Measurements from ENCODE around the gene BRICD5. TPM values are rescaled to one million over a fixed set of nuclear protein-coding genes. Genes with fewer than 3 reads are reported as not detected.

The BRICD5 gene
- total and polyA plus RNA-seq, 2 experiments from 2014 or later = 6.2 to 9.9 TPM

DNA sequence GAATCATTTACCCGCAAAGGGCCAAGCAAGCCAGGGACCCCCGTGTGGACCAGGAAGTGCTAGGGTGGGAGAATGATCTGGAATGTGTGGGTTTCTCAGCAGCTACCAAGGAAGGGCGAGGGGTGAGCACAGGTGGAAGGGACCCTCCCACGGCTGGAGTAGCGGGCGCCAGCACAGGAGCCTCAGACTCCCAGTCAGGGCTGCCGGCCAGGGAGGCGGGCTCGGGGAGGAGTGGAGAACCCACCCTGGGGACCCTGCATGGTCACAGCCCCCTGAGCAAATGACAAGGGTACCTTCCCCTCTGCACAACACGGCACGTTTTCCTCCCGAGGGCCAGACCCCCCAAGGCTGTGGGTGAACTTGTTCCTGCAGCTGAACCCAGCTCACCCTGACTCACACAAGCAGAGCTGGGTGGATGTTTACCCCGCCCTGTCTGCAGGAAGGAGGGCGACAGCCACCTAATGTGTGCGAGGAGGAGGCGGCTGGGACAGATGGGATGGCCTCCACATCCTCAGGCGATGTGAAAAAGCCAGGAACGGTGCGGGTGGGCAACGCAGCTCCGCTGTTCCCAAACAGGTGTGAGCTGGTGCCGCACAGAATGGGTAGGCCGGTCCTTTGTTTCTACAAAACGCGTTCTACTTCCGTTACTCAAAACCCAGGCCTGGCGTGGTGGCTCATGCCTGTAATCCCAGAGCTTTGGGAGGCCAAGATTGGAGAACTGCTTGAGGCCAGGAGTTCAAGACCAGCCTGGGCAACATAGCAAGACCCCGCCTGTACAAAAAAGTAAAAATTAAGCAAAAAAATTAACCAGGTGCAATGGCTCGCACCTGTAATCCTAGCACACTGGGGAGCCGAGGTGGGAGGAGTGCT lies 34.5 kb upstream of the BRICD5 start:
- no peak for DNase-seq (ENCODE audit: low spot score)
- 96% methylated on average over 30 of the region's 30 CpGs for WGBS (ENCODE audit: low lambda C conversion rate, missing lambda C conversion rate)
- Histone ChIP-seq H3K4me2 (no peak overlapping the region), H3K4me3 (no peak overlapping the region), H3K9me2 (replicated peaks; ENCODE audit: insufficient read depth) (no peaks in the 10 kb centered on the region), H3K9me3 (ENCODE audit: low read depth) (no peaks in the 10 kb centered on the region), H3K27me3 (no peaks in the 10 kb centered on the region), H3K4me1 (ENCODE audit: insufficient read depth) (peaks cover 3% of the 10 kb centered on the region), H3K79me2 (peaks cover 30% of the 10 kb centered on the region), H2AFZ (no peak overlapping the region), H4K20me1 (ENCODE audit: insufficient read depth, poor library complexity, severe bottlenecking) (no peaks in the 10 kb centered on the region), H3K27ac (no peak overlapping the region), H3K36me3 (replicated peaks; ENCODE audit: insufficient read depth, low read depth) (no peaks in the 10 kb centered on the region)
- TF ChIP-seq CTCF (IDR thresholded peaks at IDR 0.05; ENCODE audit: poor library complexity) (no peak), EZH2phosphoT487 (IDR thresholded peaks at IDR 0.05; ENCODE audit: low read depth, severe bottlenecking, unreplicated experiment) (no peak), EZH2 (IDR thresholded peaks at IDR 0.05; ENCODE audit: borderline replicate concordance) (no peak)

- H3K36me3 ChIP-seq (replicated peaks; ENCODE audit: insufficient read depth, low read depth) = no peaks in the 10 kb centered on the region
- H3K4me1 ChIP-seq (ENCODE audit: insufficient read depth) = no peaks in the 10 kb centered on the region
- H3K79me2 ChIP-seq = peaks cover 22% of the 10 kb centered on the region
- no peak overlapping the region for H2AFZ ChIP-seq
- no peak overlapping the region for H3K27ac ChIP-seq
- H3K9me3 ChIP-seq (ENCODE audit: low read depth) = no peaks in the 10 kb centered on the region
- no peaks in the 10 kb centered on the region for H4K20me1 ChIP-seq (ENCODE audit: insufficient read depth, poor library complexity, severe bottlenecking)
- no peaks in the 10 kb centered on the region for H3K9me2 ChIP-seq (replicated peaks; ENCODE audit: insufficient read depth)
- no peak for TF ChIP-seq EZH2phosphoT487 (IDR thresholded peaks at IDR 0.05; ENCODE audit: low read depth, severe bottlenecking, unreplicated experiment)
- no peak for TF ChIP-seq CTCF (IDR thresholded peaks at IDR 0.05; ENCODE audit: poor library complexity)
- no peak for TF ChIP-seq EZH2 (IDR thresholded peaks at IDR 0.05; ENCODE audit: borderline replicate concordance)
- no peak for DNase-seq (ENCODE audit: low spot score)
- no peak overlapping the region for H3K4me3 ChIP-seq
- H3K27me3 ChIP-seq = no peaks in the 10 kb centered on the region
- 91% methylated on average over 17 of the region's 17 CpGs for WGBS (ENCODE audit: low lambda C conversion rate, missing lambda C conversion rate)
- no peak overlapping the region for H3K4me2 ChIP-seq
These were observed 33.6 kb upstream of the BRICD5 start for GRCh38 chr16:2244301-2244700.

- DNase-seq (ENCODE audit: low spot score) = no peak
- Histone ChIP-seq H2AFZ (no peak overlapping the region), H3K27ac (no peak overlapping the region), H3K9me2 (replicated peaks; ENCODE audit: insufficient read depth) (no peaks in the 10 kb centered on the region), H3K4me3 (no peak overlapping the region), H3K27me3 (no peaks in the 10 kb centered on the region), H4K20me1 (ENCODE audit: insufficient read depth, poor library complexity, severe bottlenecking) (no peaks in the 10 kb centered on the region), H3K4me1 (ENCODE audit: insufficient read depth) (no peaks in the 10 kb centered on the region), H3K36me3 (replicated peaks; ENCODE audit: insufficient read depth, low read depth) (no peaks in the 10 kb centered on the region), H3K9me3 (ENCODE audit: low read depth) (no peaks in the 10 kb centered on the region), H3K79me2 (peaks cover 17% of the 10 kb centered on the region), H3K4me2 (no peak overlapping the region)
- TF ChIP-seq EZH2phosphoT487 (IDR thresholded peaks at IDR 0.05; ENCODE audit: low read depth, severe bottlenecking, unreplicated experiment) = no peak
- 98% methylated on average over 6 of the region's 11 CpGs for WGBS (ENCODE audit: low lambda C conversion rate, missing lambda C conversion rate)
These were observed 33.1 kb upstream of the BRICD5 start for GRCh38 chr16:2243781-2244180.

DNA sequence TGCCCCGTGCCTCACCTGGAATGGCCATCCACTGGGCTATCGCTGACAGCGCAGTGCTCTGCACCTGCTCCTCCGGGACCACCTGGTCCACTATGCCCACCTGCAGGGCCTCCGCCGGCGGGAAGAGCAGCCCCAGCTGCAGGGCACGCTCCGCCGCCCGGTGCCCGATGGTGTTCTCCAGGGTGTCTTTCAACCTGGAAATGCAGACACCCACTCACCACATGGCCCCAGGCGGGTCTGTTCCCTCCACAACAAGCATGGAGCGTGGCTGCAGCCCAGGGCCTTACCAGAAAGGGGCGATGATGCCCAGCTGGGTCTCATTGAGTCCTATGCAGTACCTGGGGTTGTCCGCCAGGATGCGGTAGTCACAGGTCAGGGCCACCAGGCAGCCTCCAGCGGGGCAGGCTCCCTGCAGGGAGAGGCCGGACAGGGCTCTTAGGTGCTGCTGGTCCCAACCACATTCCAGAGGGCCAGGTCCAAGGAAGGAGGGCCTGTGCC lies 32.4 kb upstream of the BRICD5 start:
- no peak overlapping the region for H3K4me2 ChIP-seq
- no peaks in the 10 kb centered on the region for H3K9me3 ChIP-seq (ENCODE audit: low read depth)
- WGBS (ENCODE audit: low lambda C conversion rate, missing lambda C conversion rate) = 94% methylated on average over 19 of the region's 19 CpGs
- H3K27me3 ChIP-seq = no peaks in the 10 kb centered on the region
- H3K4me1 ChIP-seq (ENCODE audit: insufficient read depth) = no peaks in the 10 kb centered on the region
- no peak overlapping the region for H2AFZ ChIP-seq
- no peaks in the 10 kb centered on the region for H3K36me3 ChIP-seq (replicated peaks; ENCODE audit: insufficient read depth, low read depth)
- peaks cover 10% of the 10 kb centered on the region for H3K79me2 ChIP-seq
- H3K9me2 ChIP-seq (replicated peaks; ENCODE audit: insufficient read depth) = no peaks in the 10 kb centered on the region
- TF ChIP-seq CTCF (IDR thresholded peaks at IDR 0.05; ENCODE audit: poor library complexity) = no peak
- no peak for DNase-seq (ENCODE audit: low spot score)
- H3K4me3 ChIP-seq = no peak overlapping the region
- no peaks in the 10 kb centered on the region for H4K20me1 ChIP-seq (ENCODE audit: insufficient read depth, poor library complexity, severe bottlenecking)
- H3K27ac ChIP-seq = no peak overlapping the region
